ENCODE measurements around the gene FIGNL2.

- no peak for TF ChIP-seq CTCF (conservative IDR thresholded peaks at IDR 0.05)
- TF ChIP-seq ZFX (IDR thresholded peaks at IDR 0.05), result no peak
These were observed 18.9 kb upstream of the FIGNL2 start for GRCh38 chr12:51867371-51867770.
